Hepatocyte (in vitro differentiated cells): ENCODE results near the gene PRSS33. TPM values are rescaled to one million over a fixed set of nuclear protein-coding genes. Genes with fewer than 3 reads are reported as not detected.

Experiments used
- DNase-seq: peaks from one replicate; pipeline ENCODE4 v3.0.0-alpha.2; 2016; ENCODE audit warnings: low spot score
- H2AFZ ChIP-seq: fragments of 200-600 bp; sonication (generic); 2 replicates; pipeline ENCODE4 v1.6.0; 2016; ENCODE audit warnings: antibody characterized with exemption, mild to moderate bottlenecking
- H3K27ac ChIP-seq: fragments of 200-600 bp; sonication (generic); 2 replicates; pipeline ENCODE4 v1.5.1; 2016; ENCODE audit warnings: mild to moderate bottlenecking
- H3K27me3 ChIP-seq: fragments of 200-600 bp; sonication (generic); 2 replicates; pipeline ENCODE4 v1.6.1; 2016
- H3K36me3 ChIP-seq: fragments of 200-600 bp; sonication (generic); replicated peaks from 2 replicates; pipeline ENCODE4 v1.5.1; 2016; ENCODE audit warnings: low read depth; ENCODE audit not compliant: insufficient read depth
- H3K4me1 ChIP-seq: fragments of 200-600 bp; sonication (generic); 2 replicates; pipeline ENCODE4 v1.5.1; 2016; ENCODE audit warnings: mild to moderate bottlenecking, moderate library complexity; ENCODE audit not compliant: insufficient read depth
- H3K4me2 ChIP-seq: fragments of 200-600 bp; sonication (generic); 2 replicates; pipeline ENCODE4 v1.6.0; 2016
- H3K4me3 ChIP-seq: fragments of 200-600 bp; sonication (generic); 2 replicates; pipeline ENCODE4 v1.5.1; 2016; ENCODE audit warnings: mild to moderate bottlenecking
- H3K79me2 ChIP-seq: fragments of 200-600 bp; sonication (generic); 2 replicates; pipeline ENCODE4 v1.6.0; 2017; ENCODE audit warnings: mild to moderate bottlenecking
- H3K9me2 ChIP-seq: fragments of 200-600 bp; sonication (generic); replicated peaks from 2 replicates; pipeline ENCODE4 v1.6.0; 2017; ENCODE audit warnings: mild to moderate bottlenecking; ENCODE audit not compliant: insufficient read depth
- H3K9me3 ChIP-seq: fragments of 200-600 bp; sonication (generic); 2 replicates; pipeline ENCODE4 v1.5.1; 2016; ENCODE audit warnings: low read depth, mild to moderate bottlenecking
- H4K20me1 ChIP-seq: fragments of 200-600 bp; sonication (generic); 2 replicates; pipeline ENCODE4 v1.6.0; 2016; ENCODE audit warnings: mild to moderate bottlenecking; ENCODE audit not compliant: insufficient read depth, poor library complexity, severe bottlenecking
- CTCF ChIP-seq: fragments of 200-600 bp; sonication (generic); IDR thresholded peaks from 2 replicates; pipeline ENCODE4 v1.5.1; 2016; ENCODE audit warnings: antibody characterized with exemption, mild to moderate bottlenecking; ENCODE audit not compliant: poor library complexity
- EZH2 ChIP-seq: fragments of 200-600 bp; sonication (generic); IDR thresholded peaks from 2 replicates; pipeline ENCODE4 v1.6.1; 2016; ENCODE audit warnings: antibody characterized with exemption, mild to moderate bottlenecking, borderline replicate concordance
- EZH2phosphoT487 ChIP-seq: fragments of 200-600 bp; sonication (generic); IDR thresholded peaks from one replicate; pipeline ENCODE4 v1.6.1; 2018; ENCODE audit warnings: antibody characterized with exemption, mild to moderate bottlenecking, low read depth, moderate library complexity; ENCODE audit not compliant: unreplicated experiment, severe bottlenecking
- WGBS: methylation state at CpG from one replicate; pipeline ENCODE4 v1.1.6; 2016; ENCODE audit warnings: low lambda C conversion rate; ENCODE audit errors: missing lambda C conversion rate; 5-methylcytosine and 5-hydroxymethylcytosine counted together
- polyA plus RNA-seq: library from polyadenylated mRNA; unstranded; fragments of >200 nt; fragmentation: Nextera tagmentation; extraction: Ambion mirVana; gene quantifications from 2 replicates; pipeline ENCODE4 v1.2.1, GENCODE V29; 2016
- total RNA-seq: library from RNA; depleted of rRNA; stranded (reverse); fragments of >200 nt; gene quantifications from 2 replicates; pipeline ENCODE4 v1.2.3, GENCODE V29; 2014

Gene PRSS33
- total and polyA plus RNA-seq, 2 experiments from 2014 or later = not detected

GRCh38 chr16:2818272-2818876, 31.0 kb upstream of the PRSS33 start:
- Histone ChIP-seq H3K27me3 (no peaks in the 10 kb centered on the region), H3K27ac (no peak overlapping the region), H4K20me1 (no peaks in the 10 kb centered on the region), H3K4me1 (peaks cover 6% of the 10 kb centered on the region), H3K9me2 (no peaks in the 10 kb centered on the region), H3K36me3 (no peaks in the 10 kb centered on the region), H2AFZ (no peak overlapping the region), H3K4me3 (no peak overlapping the region), H3K9me3 (no peaks in the 10 kb centered on the region), H3K79me2 (no peaks in the 10 kb centered on the region), H3K4me2 (no peak overlapping the region)
- TF ChIP-seq CTCF (no peak), EZH2 (no peak), EZH2phosphoT487 (no peak)
- 89% methylated on average over 10 of the region's 10 CpGs for WGBS
- DNase-seq = no peak

- Histone ChIP-seq H4K20me1 (no peaks in the 10 kb centered on the region), H3K27ac (no peak overlapping the region), H3K9me2 (no peaks in the 10 kb centered on the region), H3K27me3 (no peaks in the 10 kb centered on the region), H3K4me1 (peaks cover 6% of the 10 kb centered on the region), H2AFZ (no peak overlapping the region), H3K4me2 (no peak overlapping the region), H3K9me3 (no peaks in the 10 kb centered on the region), H3K36me3 (no peaks in the 10 kb centered on the region), H3K4me3 (no peak overlapping the region), H3K79me2 (no peaks in the 10 kb centered on the region)
- no peak for DNase-seq
- 93% methylated on average over 38 of the region's 68 CpGs for WGBS
- no peak for TF ChIP-seq EZH2
- TF ChIP-seq EZH2phosphoT487 = no peak
- TF ChIP-seq CTCF = no peak
These were observed 30.2 kb upstream of the PRSS33 start for GRCh38 chr16:2817340-2818271.

GRCh38 chr16:2816751-2817339, 29.5 kb upstream of the PRSS33 start, which contains the start of gene PRSS21:
TSS of gene PRSS21 (plus strand) at chr16:2817237. CDS start at chr16:2817269, 32 bp downstream.
- H3K27me3 ChIP-seq = no peaks in the 10 kb centered on the region
- no peak for DNase-seq
- no peak within 1 kb of the TSS for H2AFZ ChIP-seq
- H3K4me2 ChIP-seq = no peak within 1 kb of the TSS
- H3K79me2 ChIP-seq = no peaks in the 10 kb centered on the region
- WGBS = 91% methylated on average over 24 of the region's 28 CpGs
- H3K4me1 ChIP-seq = peaks cover 6% of the 10 kb centered on the region
- TF ChIP-seq CTCF = no peak
- H3K9me3 ChIP-seq = no peaks in the 10 kb centered on the region
- H3K27ac ChIP-seq = no peak within 1 kb of the TSS
- no peaks in the 10 kb centered on the region for H3K9me2 ChIP-seq
- no peaks in the 10 kb centered on the region for H3K36me3 ChIP-seq
- H3K4me3 ChIP-seq = no peak within 1 kb of the TSS
- no peaks in the 10 kb centered on the region for H4K20me1 ChIP-seq
